Measurements from ENCODE around the gene EHMT1.

The EHMT1 gene

DNA sequence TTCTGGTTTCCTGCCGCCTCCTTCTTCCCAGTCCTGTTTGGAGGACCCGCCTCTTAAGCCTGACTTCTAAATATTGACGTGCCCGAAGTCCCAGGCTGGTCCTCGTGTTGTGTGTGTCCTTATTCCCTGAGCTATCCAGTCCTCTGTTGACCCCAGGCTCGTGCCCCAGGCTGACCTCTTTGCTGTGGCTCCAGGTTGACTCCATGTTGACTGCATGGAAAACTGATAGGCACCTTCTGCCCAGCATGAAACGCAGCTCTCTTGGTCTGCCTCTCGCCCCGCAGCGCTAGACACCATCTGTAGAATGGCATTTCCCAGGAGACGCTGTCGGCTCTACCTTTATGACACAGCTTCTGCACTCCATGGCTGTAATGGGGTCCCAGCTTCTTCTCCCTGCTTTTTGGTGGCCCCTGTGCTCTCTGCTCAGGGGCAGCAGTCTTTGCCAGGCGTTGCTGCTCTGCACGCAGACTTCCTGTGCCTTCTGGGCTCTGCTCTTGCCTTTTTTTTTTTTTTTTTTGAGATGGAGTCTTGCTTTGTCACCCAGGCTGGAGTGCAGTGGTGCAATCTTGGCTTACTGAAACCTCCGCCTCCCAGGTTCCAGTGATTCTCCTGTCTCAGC, 28.4 kb downstream of the EHMT1 start:
- no peak for DNase-seq (ENCODE audit: low spot score)

DNA sequence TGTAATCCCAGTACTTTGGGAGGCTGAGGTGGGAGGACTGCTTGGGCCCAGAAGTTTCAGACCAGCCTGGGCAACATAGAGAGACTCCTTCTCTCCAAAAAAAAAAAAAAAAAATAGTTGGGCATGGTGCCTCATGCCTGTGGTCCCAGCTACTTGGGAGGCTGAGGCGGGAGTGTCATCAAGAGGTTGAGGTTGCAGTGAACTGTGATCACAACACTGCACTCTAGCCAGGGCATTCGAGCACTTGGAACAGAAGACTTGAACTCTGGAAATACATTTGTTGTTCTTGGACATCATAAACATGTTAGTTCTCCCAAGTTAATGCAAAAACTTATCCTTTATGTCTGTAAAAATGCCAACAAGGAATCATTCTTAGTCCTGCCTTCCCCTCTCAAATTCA, 29.6 kb downstream of the EHMT1 start:
- no peak for DNase-seq (ENCODE audit: low spot score)

DNA sequence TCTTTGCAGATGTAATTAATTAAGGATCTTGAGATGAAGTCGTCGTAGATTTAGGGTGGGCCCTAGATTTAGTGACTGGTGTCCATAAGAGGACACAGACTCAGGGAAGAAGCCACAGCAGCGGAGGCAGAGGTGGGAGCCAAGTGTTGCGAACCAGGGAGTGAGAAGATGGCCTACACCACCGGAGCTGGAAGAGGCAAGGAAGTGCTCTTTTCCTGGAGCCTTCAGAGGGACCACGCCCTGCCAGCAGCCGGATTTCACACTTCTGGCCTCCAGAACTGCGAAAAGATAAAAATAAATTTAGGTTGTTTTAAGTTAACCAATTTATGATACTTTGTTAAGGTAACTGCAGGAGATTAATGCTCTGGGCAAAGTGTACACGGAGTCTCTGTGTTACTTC, 30.7 kb downstream of the EHMT1 start:
- no peak for DNase-seq (ENCODE audit: low spot score)

DNA sequence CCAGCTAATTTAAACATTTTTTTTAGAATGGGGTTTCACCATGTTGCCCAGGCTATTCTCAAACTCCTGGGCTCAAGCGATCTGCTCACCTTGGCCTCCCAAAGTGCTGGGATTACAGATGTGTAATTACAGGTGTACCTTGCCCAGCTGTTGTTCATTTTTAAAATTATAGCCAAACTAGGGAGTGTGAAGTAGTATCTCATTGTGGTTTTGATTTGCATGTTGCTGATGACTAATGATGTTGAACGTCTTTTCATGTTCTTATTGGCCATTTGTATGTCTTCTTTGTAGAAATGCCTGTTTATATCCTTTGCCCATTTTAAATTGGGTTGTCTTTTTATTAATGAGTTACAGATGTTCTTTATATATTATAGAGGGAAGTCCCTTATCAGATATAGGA, 31.5 kb downstream of the EHMT1 start:
- DNase-seq (ENCODE audit: low spot score), result no peak

DNA sequence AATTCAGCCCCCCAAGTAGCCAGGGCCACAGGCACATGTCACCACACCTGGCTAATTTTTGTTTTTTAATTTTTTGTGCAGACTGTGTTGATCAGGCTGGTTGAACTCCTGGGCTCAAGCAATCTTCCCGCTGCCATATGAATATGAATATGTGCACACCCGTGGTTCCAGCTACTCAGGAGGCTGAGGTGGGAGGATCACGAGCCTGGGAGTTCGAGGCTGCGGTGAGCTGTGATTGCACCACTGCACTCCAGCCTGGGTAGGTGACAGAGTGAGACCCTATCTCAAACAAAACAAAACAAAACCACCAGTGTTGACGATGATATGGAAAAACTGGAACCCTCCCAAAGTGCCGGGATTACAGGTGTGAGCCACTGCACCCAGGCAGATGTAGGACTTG, 32.0 kb downstream of the EHMT1 start:
- no peak for DNase-seq (ENCODE audit: low spot score)

DNA sequence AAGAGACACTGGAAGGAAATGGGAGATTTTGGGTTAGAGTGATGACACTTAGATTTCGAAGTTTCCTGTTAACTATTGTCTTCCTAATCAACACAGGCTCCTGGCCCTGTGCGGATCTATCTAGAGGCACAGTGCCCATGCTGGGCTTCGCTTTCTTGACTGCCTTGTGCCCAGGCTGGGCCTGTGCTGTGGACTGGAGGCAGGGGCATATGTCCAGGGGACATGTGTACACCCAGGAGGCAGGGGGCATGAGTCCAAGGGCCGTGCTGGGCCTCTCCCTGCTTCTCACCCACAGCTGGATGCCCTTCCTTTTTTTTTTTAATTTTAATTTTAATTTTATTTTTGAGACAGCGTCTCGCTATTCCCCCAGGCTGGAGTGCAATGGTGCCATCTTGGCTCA, 37.6 kb downstream of the EHMT1 start:
- no peak for DNase-seq (ENCODE audit: low spot score)

DNA sequence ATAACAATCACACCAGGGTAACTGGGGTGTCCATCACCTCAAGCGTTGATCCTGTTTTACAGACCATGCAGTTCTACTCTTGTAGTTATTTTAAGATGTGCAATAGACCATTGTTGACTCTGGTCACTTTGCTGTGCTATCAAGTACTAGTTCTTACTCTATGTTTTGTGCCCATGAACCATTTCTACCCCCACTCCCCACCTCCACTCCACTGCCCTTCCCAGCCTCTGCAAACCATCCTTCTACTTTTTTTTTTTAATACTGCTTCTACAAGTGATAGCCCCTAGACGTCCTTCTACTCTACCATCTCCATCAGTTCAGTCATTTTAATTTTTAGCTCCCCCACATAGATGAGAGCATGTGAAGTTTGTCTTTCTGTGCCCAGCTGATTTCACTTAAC, 38.8 kb downstream of the EHMT1 start:
- DNase-seq (ENCODE audit: low spot score), result no peak

DNA sequence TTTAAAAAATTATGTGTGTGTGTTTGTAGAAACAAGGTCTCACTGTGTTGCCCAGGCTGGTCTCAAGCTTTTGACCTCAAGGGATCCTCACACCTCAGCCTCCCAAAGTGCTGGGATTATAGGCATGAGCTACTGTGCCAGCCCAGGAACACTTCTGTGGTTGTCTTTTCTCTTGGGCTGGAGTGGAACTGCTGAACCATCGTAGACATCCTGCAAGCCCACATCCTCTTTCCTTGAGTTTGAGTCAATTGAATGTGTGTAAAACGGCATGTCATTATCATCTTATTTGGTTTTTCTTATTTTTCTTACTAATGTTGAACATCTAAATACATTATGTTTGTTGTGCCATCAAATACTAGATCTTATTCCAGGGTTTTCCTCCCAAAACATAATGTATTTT, 40.0 kb downstream of the EHMT1 start:
- DNase-seq (ENCODE audit: low spot score), result no peak

DNA sequence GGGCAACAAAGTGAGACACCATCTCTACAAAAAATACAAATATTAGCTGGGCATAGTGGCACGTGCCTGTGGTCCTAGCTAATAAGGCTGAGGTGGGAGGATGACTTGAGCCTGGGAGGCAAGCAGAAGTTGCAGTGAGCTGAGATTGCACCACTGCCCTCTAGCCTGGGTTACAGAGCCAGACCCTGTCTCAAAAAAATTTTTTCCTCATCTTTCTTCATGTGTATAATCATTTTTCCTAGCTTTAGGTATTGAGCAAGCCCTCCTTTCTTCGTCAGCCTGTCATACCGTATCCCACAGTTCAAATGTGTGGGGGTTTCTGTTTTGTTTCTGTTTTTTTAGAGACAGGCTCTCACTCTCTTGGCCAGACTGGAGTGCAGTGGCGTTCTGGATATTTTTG, 41.3 kb downstream of the EHMT1 start:
- no peak for DNase-seq (ENCODE audit: low spot score)

DNA sequence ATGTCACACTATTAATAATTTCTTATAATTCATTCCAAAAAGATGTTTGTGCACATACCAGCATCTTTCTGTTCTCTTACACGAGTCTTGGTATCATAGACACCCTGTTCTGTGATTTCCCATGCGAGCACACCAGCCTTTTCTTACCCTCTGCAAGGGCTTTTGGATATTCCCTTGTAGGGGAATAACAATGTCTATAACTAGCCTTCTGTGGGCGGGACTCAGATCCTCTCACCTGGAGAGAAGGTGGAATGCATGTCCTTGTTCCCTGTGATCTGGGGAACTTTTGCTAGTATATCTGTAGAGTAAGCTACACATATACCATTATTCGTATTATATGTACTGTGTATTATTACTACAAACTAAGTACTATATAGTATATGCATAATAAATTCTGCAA, 44.8 kb downstream of the EHMT1 start:
- DNase-seq (ENCODE audit: low spot score), result no peak

DNA sequence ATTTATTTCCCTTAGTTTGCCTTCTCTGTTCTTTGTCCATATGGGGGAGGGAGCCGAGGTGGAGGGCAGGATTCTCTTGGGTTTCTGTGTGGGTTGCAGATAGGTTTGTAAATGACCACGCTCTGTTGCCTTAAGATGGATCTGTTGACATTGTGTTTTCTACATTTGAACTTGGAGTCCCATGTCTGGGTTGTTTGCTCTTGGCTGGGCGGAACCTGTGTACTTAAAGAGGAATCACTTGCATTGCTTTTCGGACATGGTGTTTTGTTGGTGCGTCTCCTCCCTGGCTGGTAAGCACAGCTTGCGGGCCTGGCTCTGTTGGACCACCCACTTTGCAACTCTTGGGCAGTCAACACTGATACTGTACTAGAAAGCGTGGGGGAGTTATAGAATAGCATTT, 45.9 kb downstream of the EHMT1 start:
- DNase-seq (ENCODE audit: low spot score), result peak; percentile 36

DNA sequence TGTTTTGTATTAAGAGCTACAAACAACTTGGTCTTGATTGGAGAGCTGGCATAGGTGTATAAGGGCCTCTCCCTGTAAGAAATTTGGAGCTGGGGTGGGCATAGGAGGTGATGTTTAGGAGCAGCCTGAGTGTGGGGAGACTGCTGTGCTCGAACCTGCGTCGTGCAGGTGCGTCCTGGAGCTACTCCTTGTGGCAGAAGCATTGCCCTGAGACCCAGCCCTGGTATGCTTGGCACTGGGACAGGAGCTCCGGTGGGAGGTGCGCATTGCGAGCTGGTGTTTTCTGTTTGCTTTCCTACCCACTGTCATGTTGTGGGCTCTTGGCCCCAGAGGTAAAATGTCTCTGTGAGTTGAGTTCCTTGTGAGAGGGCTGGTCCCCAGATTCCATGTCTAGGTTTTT, 46.4 kb downstream of the EHMT1 start:
- no peak for DNase-seq (ENCODE audit: low spot score)

DNA sequence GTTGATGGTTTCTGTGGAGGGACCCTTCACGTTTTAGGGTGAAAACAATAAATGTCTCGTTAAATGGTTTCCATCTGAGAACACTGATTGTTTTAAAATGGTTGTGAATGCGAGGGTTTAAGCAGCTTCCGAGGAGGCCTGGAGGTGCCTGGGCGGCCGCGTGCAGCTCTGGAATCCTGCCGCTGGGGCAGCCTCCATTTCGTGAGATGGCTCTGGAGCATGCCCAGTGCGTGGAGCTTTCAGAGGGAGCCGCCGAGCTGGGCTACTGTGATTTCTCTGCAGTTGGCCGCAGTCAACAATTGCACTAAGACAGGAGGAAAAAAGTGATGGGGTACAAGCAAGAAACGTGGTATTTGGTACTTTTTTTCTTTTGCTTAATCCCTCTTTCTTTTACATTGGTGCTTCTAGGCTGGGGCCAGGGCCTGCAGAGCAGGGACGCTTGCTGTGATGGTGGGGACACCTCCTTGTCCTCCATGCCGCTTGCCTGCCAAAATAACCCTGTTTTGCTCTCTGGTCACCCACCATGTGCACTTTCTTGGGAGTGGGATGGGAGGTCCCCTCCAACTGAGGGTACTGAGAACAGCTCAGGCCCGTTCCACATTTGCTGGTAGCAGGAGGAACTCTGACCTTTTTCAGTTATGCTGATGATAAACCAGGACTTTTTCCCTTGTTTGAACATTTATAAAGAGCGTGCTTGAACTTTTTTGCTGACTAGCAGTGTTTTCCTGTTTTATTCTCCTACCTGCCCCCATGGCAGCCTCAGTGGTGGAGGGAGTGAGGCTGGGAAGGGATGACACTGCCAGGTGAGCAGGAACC, 47.1 kb downstream of the EHMT1 start:
- no peak for DNase-seq (ENCODE audit: low spot score)

DNA sequence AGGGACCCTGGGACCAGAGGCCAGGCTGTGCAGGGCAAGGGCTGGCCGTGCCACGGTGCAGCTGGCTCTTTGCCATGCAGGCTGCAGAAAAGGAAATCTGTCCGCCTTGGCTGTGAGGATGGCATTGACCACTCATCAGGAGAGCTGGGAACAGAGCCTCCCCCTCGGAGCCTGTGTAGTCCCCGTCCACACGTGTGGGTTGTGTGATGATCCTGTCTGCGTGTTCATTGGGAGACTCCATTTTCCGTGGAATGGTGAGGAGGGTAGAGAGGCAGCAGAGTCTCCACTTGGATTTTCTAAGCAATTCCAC, 47.7 kb downstream of the EHMT1 start:
- DNase-seq (ENCODE audit: low spot score), result no peak

DNA sequence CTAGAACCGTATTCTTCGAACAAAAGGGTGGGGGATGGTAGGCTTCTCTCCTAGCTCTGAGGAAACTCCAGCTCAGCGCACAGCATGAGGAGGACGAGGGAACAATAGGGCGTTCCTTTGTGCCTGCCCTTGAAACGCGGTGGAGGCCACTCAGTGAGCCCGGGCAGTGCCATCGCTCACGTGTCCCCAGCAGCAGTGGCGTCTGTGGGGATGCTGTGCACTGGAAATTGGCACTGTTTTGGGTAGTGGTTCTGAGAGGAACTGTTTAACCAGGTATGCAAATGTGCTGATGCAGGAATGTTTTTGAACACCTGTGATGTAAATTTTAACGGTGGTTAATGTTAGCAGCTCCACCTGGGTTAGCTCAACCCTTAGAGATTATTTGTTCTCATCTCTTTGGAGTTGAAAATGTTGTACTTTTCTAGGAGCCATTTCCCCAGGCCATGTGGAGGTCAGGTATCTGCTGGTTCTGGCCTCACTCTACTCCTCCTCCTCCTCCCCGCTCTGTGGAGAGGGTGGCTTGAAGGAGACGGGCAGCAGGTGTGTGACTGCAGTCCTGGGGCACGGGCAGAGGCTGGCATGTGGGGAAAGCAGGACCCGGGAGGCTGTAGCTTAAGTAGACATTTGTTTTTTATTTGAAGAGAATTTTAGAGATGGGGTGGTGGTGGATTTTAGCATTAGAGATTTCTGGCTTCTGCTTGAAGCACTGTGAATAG, 48.3 kb downstream of the EHMT1 start:
- no peak for DNase-seq (ENCODE audit: low spot score)

DNA sequence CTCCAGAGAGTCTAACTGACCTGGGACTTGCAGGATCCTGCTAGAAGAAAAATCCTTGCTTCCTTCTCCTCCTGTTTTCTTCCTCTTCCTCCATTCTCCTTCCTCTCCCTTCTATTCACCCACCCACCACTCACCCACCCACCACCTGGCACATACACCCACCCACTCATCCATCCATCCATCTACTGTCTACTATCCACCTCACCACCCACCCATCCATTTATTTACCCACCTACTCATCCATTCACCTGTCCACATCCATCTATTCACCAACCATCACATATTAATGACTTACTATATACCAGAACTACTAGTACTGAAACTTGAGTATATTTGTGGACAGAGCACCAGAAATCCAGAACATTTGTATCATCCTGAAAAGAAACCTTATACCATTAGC, 49.4 kb downstream of the EHMT1 start:
- no peak for DNase-seq (ENCODE audit: low spot score)

DNA sequence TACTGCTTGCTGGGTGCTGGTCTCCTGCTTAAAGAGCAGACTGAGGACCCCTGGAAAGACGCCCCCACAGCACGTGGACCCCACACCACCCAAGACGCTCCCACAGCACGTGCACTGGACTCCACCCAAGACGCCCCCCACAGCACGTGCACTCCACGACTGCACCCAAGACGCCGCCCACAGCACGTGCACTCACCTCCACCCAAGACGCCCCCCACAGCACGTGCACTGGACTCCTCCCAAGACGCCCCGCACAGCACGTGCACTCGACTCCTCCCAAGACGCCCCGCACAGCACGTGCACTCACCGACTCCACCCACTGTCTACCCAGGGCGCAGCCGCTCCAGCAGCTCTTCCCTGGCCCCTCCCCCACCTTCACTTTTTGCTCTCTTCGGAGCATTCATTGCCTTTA, 50.5 kb downstream of the EHMT1 start:
- no peak for DNase-seq (ENCODE audit: low spot score)

DNA sequence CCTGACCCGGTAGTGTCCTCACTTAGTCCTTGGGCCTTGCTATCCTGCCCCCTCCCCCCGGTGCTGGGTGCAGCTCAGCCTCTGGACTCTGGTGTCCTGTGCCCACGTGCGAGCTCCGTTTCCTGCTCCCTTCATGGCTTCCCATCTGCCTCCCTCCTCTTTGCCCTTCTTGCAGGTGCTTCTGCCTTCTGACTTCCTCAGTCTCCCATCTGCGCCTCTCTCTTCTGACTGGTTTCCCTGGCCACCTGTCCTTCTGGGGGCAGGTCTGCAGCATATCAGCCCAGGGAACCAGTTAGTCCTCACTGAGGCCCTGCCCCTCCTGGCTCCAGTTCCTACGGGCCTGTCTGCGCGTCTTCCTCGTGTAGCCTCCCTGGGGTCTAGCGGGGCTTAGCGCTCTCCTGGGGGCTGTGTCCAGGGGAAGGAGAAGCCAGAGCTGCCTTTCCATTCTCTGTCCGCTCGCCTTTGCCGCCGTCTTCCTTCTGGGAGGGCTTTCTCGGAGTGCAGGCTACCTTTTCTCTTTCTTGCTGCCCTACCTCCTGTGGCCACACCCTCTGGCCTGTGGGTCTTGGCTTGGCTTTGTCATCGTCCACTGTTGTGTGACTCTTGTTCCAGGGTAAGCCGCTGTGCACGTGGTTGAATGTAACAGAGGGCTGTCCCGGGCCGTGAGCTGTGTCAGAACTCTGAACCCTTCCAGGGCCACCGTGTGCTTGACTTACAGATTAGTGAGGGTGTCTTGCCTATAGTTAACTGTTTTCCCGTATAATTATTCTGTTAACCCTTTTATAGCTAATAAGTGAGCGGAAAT, 51.8 kb downstream of the EHMT1 start:
- DNase-seq (ENCODE audit: low spot score), result no peak

DNA sequence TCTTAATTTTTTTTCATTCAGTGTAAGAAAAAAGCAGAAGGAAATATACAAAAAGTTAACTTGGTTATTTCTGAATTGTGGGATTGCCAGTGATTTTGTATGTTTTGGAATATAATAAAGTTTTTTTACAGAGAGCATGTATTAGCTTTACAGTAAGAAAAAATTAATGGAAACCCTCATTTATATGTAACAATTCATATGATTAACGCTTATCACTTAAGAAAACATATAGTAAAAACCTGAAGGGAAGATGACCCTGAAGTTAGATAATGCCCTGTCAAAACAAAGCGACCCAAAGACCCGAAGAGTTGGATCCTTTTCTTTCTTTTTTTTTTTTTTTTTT, 52.4 kb downstream of the EHMT1 start:
- no peak for DNase-seq (ENCODE audit: low spot score)

DNA sequence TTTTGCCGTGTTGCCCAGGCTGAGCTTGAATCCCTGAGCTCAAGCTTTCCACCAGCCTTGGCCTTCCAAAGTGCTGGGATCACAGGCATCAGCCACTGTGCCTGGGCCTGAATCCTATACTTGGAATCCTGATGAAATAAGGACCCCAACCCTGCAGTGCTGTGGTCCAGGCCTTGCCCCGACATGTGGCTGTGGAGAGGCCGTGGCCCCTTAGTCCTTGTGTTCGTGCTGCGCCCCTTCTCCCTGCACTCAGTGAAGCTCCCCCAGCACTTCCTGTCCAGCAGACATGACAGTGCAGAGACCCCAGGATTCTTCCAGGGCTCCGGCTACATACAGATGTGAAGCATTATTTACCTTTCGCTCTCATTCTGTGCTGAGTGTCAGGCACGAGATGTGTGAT, 52.9 kb downstream of the EHMT1 start:
- DNase-seq (ENCODE audit: low spot score), result no peak

DNA sequence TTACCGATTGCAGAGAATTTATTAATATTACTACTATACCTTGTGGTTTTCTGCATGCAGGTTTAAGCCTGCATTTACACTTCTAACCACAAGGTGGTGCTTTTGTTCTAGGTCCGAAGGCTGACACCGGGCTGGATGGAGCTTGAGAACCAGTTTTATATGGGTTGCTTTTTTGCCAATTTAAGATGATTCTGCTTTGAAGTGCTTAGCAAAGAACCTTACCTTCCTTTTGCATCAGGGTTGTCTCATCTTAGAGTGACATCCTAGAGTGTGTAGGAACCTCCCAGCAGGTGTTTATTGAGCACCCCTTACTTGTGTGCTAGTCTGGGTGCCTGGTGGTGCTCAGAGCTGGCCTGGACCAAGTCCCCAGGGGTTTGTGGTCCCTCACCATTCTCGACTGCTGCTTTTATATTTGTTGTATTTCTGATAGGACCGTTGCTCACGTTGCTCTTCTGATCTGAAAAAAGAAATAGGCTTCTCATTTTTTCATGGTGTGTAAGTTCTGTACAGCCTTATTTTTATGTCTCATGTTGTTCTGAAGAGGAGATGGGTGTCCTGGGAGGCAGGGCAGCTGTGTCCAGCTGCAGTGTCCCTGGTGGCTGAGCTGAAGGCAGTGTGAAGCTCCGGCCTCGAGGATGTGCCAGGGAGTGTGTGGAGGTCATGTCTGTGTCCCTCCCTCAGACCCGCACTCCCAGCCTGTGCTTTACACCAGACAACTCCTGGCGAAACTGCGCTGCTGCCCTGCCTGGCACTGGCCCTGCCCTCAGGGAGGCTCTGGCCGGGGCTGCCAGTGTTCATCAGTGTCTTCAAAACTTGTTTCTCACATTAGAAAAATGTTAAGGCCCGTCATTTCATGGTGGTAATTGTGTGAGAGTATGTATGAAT, 54.3 kb downstream of the EHMT1 start:
- DNase-seq (ENCODE audit: low spot score), result peak; percentile 76

DNA sequence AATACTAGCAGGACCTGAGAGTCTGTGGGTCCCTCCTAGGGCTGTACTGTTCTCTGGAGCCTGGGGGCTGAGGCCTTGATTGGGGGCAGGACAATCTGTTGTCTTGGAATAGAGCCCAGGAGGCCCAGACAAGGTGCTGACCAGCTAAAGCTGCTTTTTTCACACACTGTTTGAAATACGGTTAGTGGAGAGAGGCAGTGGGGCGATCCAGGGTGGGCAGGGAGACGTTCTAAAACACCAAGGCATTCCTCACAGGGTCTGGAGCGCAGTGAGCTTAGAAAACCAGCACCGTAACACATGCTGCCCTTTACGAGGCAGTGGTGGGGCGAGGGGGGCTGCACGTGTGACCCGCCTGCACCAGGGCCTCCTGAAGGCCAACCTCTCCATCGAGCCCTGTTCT, 55.1 kb downstream of the EHMT1 start:
- no peak for DNase-seq (ENCODE audit: low spot score)
